Astrocyte (in vitro differentiated cells and primary cell): Measurements from ENCODE around the gene CWC27. TPM values are rescaled to one million over a fixed set of nuclear protein-coding genes. Genes with fewer than 3 reads are reported as not detected.

Experiments
- DNase-seq: peaks from one replicate; pipeline ENCODE4 v3.0.0-alpha.2; 2010; ENCODE audit warnings: low read depth
- FAIRE-seq: peaks from 2 replicates; lab custom pipeline; 2011; peaks lifted over from hg19 to GRCh38; lab: Jason Lieb, UNC
- H2AFZ ChIP-seq: 2 replicates; pipeline ENCODE4 v1.6.0; 2012; ENCODE audit warnings: low read depth, low read length, inconsistent platforms
- H3K27ac ChIP-seq: 2 replicates; pipeline ENCODE4 v1.5.1; 2011; ENCODE audit warnings: low read depth, low read length, inconsistent platforms
- H3K27me3 ChIP-seq: 2 replicates; pipeline ENCODE4 v1.6.0; 2011; ENCODE audit warnings: low read length, inconsistent platforms; ENCODE audit not compliant: insufficient read depth
- H3K36me3 ChIP-seq: 2 replicates; pipeline ENCODE4 v1.5.1; 2011; ENCODE audit warnings: low read length, inconsistent platforms; ENCODE audit not compliant: insufficient read depth
- H3K4me1 ChIP-seq: 2 replicates; pipeline ENCODE4 v1.5.1; 2011; ENCODE audit warnings: low read length, inconsistent platforms; ENCODE audit not compliant: insufficient read depth
- H3K4me2 ChIP-seq: 2 replicates; pipeline ENCODE4 v1.6.0; 2012; ENCODE audit warnings: low read length, inconsistent platforms
- H3K4me3 ChIP-seq: 2 replicates; pipeline ENCODE4 v1.5.1; 2011; ENCODE audit warnings: low read depth, mild to moderate bottlenecking, low read length, inconsistent platforms; ENCODE audit not compliant: insufficient read depth
- H3K79me2 ChIP-seq: 2 replicates; pipeline ENCODE4 v1.6.0; 2012; ENCODE audit warnings: mild to moderate bottlenecking, low read length, inconsistent platforms; ENCODE audit not compliant: insufficient read depth
- H3K9ac ChIP-seq: 2 replicates; pipeline ENCODE4 v1.6.0; 2012; ENCODE audit warnings: mild to moderate bottlenecking, low read length, inconsistent platforms
- H3K9me3 ChIP-seq: 2 replicates; pipeline ENCODE4 v1.5.1; 2012; ENCODE audit warnings: low read depth, mild to moderate bottlenecking, low read length, inconsistent platforms; ENCODE audit not compliant: insufficient read depth
- H4K20me1 ChIP-seq: 2 replicates; pipeline ENCODE4 v1.6.0; 2012; ENCODE audit warnings: low read length, inconsistent platforms; ENCODE audit not compliant: insufficient read depth
- H3K27ac Mint-ChIP-seq: one replicate; pipeline ENCODE4 v1.8.0; 2021; ENCODE audit warnings: mild to moderate bottlenecking, mixed read lengths; ENCODE audit not compliant: unreplicated experiment
- H3K27me3 Mint-ChIP-seq: one replicate; pipeline ENCODE4 v1.8.0; 2021; ENCODE audit warnings: low read depth, mixed read lengths; ENCODE audit not compliant: unreplicated experiment
- H3K36me3 Mint-ChIP-seq: one replicate; pipeline ENCODE4 v1.8.0; 2021; ENCODE audit warnings: low read depth, mixed read lengths; ENCODE audit not compliant: unreplicated experiment
- H3K4me1 Mint-ChIP-seq: one replicate; pipeline ENCODE4 v1.8.0; 2021; ENCODE audit warnings: low read depth, mixed read lengths; ENCODE audit not compliant: unreplicated experiment
- H3K4me3 Mint-ChIP-seq: one replicate; pipeline ENCODE4 v1.8.0; 2021; ENCODE audit warnings: mild to moderate bottlenecking, moderate library complexity, mixed read lengths; ENCODE audit not compliant: unreplicated experiment
- H3K9me3 Mint-ChIP-seq: one replicate; pipeline ENCODE4 v1.8.0; 2021; ENCODE audit warnings: mild to moderate bottlenecking, mixed read lengths; ENCODE audit not compliant: unreplicated experiment
- CTCF ChIP-seq: IDR thresholded peaks from 2 replicates; pipeline ENCODE4 v1.5.1; 2011; ENCODE audit warnings: low read depth, mild to moderate bottlenecking, inconsistent platforms, low read length, moderate library complexity; ENCODE audit not compliant: insufficient read depth
- EZH2 ChIP-seq: IDR thresholded peaks from 2 replicates; pipeline ENCODE4 v1.6.1; 2012; ENCODE audit warnings: mild to moderate bottlenecking, low read length, inconsistent platforms; ENCODE audit not compliant: insufficient read depth
- total RNA-seq: library from RNA; stranded (reverse); gene quantifications from 2 replicates; pipeline ENCODE4 v1.2.1, GENCODE V29; 2021

Gene CWC27
- total RNA-seq, 1 donor from 2014 or later = 25.7 TPM

- no peak overlapping the region for H3K27ac ChIP-seq
- Mint-ChIP-seq H3K4me1 (peaks cover 26% of the 10 kb centered on the region), H3K9me3 (peaks cover 2% of the 10 kb centered on the region), H3K27ac (peak overlapping the region; percentile 54), H3K27me3 (no peaks in the 10 kb centered on the region), H3K4me3 (peak overlapping the region; percentile 81), H3K36me3 (no peaks in the 10 kb centered on the region)
- H3K27me3 ChIP-seq = no peaks in the 10 kb centered on the region
- H3K9me3 ChIP-seq = no peaks in the 10 kb centered on the region
- no peak for TF ChIP-seq EZH2
- no peak overlapping the region for H3K9ac ChIP-seq
- H3K4me1 ChIP-seq = peaks cover 14% of the 10 kb centered on the region
- FAIRE-seq (peak; percentile 69), DNase-seq (no peak)
- no peaks in the 10 kb centered on the region for H3K79me2 ChIP-seq
- no peak overlapping the region for H2AFZ ChIP-seq
- no peak overlapping the region for H3K4me2 ChIP-seq
- no peaks in the 10 kb centered on the region for H3K36me3 ChIP-seq
- H3K4me3 ChIP-seq = no peak overlapping the region
- no peaks in the 10 kb centered on the region for H4K20me1 ChIP-seq
These were observed 287.2 kb downstream of the CWC27 start for GRCh38 chr5:65055938-65056337.

GRCh38 chr5:65059681-65060598 lies 291.2 kb downstream of the CWC27 start:
- Histone ChIP-seq H3K4me3 (no peak overlapping the region), H3K4me2 (peak overlapping the region; percentile 32), H4K20me1 (no peaks in the 10 kb centered on the region), H3K9me3 (no peaks in the 10 kb centered on the region), H3K79me2 (no peaks in the 10 kb centered on the region), H3K27ac (peak overlapping the region; percentile 83), H3K36me3 (no peaks in the 10 kb centered on the region), H2AFZ (peak overlapping the region; percentile 69), H3K27me3 (no peaks in the 10 kb centered on the region), H3K9ac (peak overlapping the region; percentile 52), H3K4me1 (peaks cover 24% of the 10 kb centered on the region)
- Mint-ChIP-seq H3K9me3 (peaks cover 2% of the 10 kb centered on the region), H3K4me3 (no peak overlapping the region), H3K36me3 (peaks cover under 1% of the 10 kb centered on the region), H3K27ac (peak overlapping the region; percentile 94), H3K27me3 (no peaks in the 10 kb centered on the region), H3K4me1 (peaks cover 46% of the 10 kb centered on the region)
- no peak for TF ChIP-seq EZH2
- TF ChIP-seq CTCF = no peak
- DNase-seq = peak; percentile 60
- peak; percentile 39 for FAIRE-seq

DNA sequence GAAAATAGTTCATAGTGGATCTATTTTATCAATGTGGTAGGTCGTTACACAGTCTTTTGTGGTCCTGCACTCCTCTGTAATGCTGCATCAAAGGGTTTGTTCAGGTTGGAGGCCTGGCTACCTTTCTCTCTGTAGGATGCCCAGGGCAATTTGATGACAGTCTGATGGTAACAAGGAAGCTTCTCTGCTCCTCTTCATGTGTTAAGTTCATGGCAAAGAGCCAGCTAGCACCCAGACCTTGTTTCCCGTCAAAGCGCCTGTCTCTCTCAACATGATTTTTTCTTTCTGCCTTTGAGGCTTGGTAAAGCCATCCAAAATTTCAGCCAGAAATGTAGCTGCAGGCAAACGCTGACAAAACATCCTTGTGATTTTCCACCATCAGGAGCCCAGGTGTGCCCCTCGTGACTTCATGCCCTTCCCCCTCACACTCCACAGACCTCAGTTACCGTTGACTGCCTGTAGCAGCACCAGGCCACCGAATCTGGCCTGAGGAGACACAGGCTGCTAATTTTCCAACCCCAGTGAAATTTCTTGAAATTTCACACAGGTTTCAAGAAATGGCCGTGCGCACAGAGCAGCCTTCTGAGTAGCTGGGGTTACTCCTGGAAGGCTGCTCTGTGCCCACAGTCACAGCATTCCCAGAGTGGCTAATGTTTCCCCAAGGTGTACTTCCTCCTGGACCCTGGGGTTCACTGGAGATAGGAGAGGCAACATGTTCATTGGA lies 292.7 kb downstream of the CWC27 start:
- Mint-ChIP-seq H3K27ac (peak overlapping the region; percentile 41), H3K4me3 (no peak overlapping the region), H3K36me3 (peaks cover 8% of the 10 kb centered on the region), H3K9me3 (peaks cover 4% of the 10 kb centered on the region), H3K4me1 (peaks cover 51% of the 10 kb centered on the region), H3K27me3 (no peaks in the 10 kb centered on the region)
- H3K4me2 ChIP-seq = no peak overlapping the region
- no peaks in the 10 kb centered on the region for H4K20me1 ChIP-seq
- H3K27ac ChIP-seq = no peak overlapping the region
- TF ChIP-seq EZH2 = no peak
- TF ChIP-seq CTCF = no peak
- no peaks in the 10 kb centered on the region for H3K36me3 ChIP-seq
- H3K27me3 ChIP-seq = no peaks in the 10 kb centered on the region
- no peak overlapping the region for H3K9ac ChIP-seq
- H3K4me3 ChIP-seq = no peak overlapping the region
- no peaks in the 10 kb centered on the region for H3K9me3 ChIP-seq
- no peak for DNase-seq
- FAIRE-seq = no peak
- no peaks in the 10 kb centered on the region for H3K79me2 ChIP-seq
- no peak overlapping the region for H2AFZ ChIP-seq
- peaks cover 24% of the 10 kb centered on the region for H3K4me1 ChIP-seq
